GM12865 (cell line): ENCODE data around the gene CTSS.
A peak's percentile ranks its signal among the peaks of the same experiment; 100 is the strongest.

Experiments
- DNase-seq: peaks from one replicate; pipeline ENCODE4 v3.0.0; 2010; ENCODE audit warnings: low read depth
- H3K4me3 ChIP-seq: 2 replicates; pipeline ENCODE4 v1.5.1; 2011; ENCODE audit warnings: mild to moderate bottlenecking, low read depth, low read length, control low read depth
- CTCF ChIP-seq: IDR thresholded peaks from 2 replicates; pipeline ENCODE4 v1.5.1; 2011; ENCODE audit warnings: low read length, control low read depth, low read depth, inconsistent platforms; ENCODE audit not compliant: insufficient read depth; ENCODE audit errors: missing control alignments

Gene CTSS

GRCh38 chr1:150765296-150765976, at the start of gene CTSS:
Gene CTSS (minus strand): TSS chr1:150765778. CDS start chr1:150764763, 1,015 bp downstream.
- DNase-seq, result peak; percentile 89
- TF ChIP-seq CTCF, result no peak
- H3K4me3 ChIP-seq, result peak within 1 kb of the TSS; percentile 94

GRCh38 chr1:150813028-150813707, 47.6 kb upstream of the CTSS start:
- peak; percentile 54 for TF ChIP-seq CTCF
- H3K4me3 ChIP-seq, result no peak overlapping the region
- DNase-seq, result peak; percentile 70

- no peak overlapping the region for H3K4me3 ChIP-seq
- TF ChIP-seq CTCF, result no peak
- no peak for DNase-seq
These were observed 45.5 kb upstream of the CTSS start for GRCh38 chr1:150810958-150811659.

GRCh38 chr1:150809651-150810050, 44.1 kb upstream of the CTSS start:
- no peak for TF ChIP-seq CTCF
- no peak for DNase-seq
- H3K4me3 ChIP-seq, result no peak overlapping the region

GRCh38 chr1:150808846-150809245, 43.3 kb upstream of the CTSS start:
- H3K4me3 ChIP-seq, result no peak overlapping the region
- DNase-seq, result no peak
- no peak for TF ChIP-seq CTCF

- H3K4me3 ChIP-seq, result no peak within 1 kb of the TSS
- DNase-seq, result no peak
- TF ChIP-seq CTCF, result no peak
These were observed 42.5 kb upstream of the CTSS start, which contains the start of gene CTSK for GRCh38 chr1:150808121-150808520. Gene CTSK (minus strand): TSS chr1:150808260. CDS start chr1:150806805, 1,455 bp downstream.
